ENCODE results near the gene PKP1. TPM values are rescaled to one million over a fixed set of nuclear protein-coding genes. Genes with fewer than 3 reads are reported as not detected.

PKP1 gene
- total RNA-seq, 2 donors from 2014 or later, result 2.3 TPM; not detected in 1

DNA sequence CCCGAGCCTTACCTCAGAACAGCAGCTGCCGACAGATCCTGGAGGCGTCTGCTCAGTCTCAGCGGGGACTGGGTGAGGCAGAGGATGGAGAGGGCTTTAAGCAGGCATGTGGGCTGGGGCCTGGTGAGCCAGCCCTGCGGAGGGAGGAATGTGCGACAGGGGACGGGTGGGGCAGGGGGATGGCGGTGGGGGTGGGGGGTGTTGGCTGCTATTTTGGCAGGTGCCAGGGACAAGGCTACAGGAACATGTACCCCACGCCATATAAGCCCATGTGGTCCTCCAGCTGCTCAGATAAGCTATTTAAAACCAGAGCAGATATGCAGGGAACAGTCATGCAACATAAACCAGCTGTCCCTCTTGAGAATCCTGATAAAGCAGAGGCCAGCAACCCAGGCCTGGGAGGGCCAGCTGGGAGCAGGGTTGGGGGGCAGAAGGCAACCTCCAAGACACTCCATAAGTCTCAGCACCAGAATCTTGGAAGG lies 94.3 kb downstream of the PKP1 start, which contains the start of gene TNNT2:
TNNT2 (minus strand) TSS at position 70 of the 482 bp plus-strand sequence. CDS start 4,426 bp downstream, outside the sequence.
- Histone ChIP-seq H3K27ac (peak within 1 kb of the TSS; percentile 89 to 92), H3K9me3 (no peaks in the 10 kb centered on the region), H3K27me3 (no peaks in the 10 kb centered on the region), H3K4me1 (peaks cover 0 to 37% of the 10 kb centered on the region in 2 donors), H3K36me3 (peaks cover 42% of the 10 kb centered on the region), H3K4me3 (peak within 1 kb of the TSS; percentile 55 to 85)
- peak; percentile 68 for DNase-seq (ENCODE audit: low spot score)
- TF ChIP-seq, protein P1, sequence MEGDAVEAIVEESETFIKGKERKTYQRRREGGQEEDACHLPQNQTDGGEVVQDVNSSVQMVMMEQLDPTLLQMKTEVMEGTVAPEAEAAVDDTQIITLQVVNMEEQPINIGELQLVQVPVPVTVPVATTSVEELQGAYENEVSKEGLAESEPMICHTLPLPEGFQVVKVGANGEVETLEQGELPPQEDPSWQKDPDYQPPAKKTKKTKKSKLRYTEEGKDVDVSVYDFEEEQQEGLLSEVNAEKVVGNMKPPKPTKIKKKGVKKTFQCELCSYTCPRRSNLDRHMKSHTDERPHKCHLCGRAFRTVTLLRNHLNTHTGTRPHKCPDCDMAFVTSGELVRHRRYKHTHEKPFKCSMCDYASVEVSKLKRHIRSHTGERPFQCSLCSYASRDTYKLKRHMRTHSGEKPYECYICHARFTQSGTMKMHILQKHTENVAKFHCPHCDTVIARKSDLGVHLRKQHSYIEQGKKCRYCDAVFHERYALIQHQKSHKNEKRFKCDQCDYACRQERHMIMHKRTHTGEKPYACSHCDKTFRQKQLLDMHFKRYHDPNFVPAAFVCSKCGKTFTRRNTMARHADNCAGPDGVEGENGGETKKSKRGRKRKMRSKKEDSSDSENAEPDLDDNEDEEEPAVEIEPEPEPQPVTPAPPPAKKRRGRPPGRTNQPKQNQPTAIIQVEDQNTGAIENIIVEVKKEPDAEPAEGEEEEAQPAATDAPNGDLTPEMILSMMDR (IDR thresholded peaks at IDR 0.05), result no peak

GRCh38 chr1:201378804-201379203 lies 95.5 kb downstream of the PKP1 start:
- TF ChIP-seq, protein P1 (IDR thresholded peaks at IDR 0.05), result no peak
- Histone ChIP-seq H3K4me3 (no peak overlapping the region), H3K36me3 (peaks cover 31% of the 10 kb centered on the region), H3K27ac (peak overlapping the region; percentile 89 to 92), H3K9me3 (no peaks in the 10 kb centered on the region), H3K4me1 (peaks cover 0 to 44% of the 10 kb centered on the region in 2 donors), H3K27me3 (no peaks in the 10 kb centered on the region)
- no peak for DNase-seq (ENCODE audit: low spot score)

- peaks cover 0 to 53% of the 10 kb centered on the region in 2 donors for H3K4me1 ChIP-seq
- H3K27me3 ChIP-seq, result no peaks in the 10 kb centered on the region
- H3K4me3 ChIP-seq, result no peak overlapping the region
- TF ChIP-seq, protein P1 (IDR thresholded peaks at IDR 0.05), result no peak
- H3K9me3 ChIP-seq, result no peaks in the 10 kb centered on the region
- peak overlapping the region; percentile 89 to 92 for H3K27ac ChIP-seq
- no peak for DNase-seq (ENCODE audit: low spot score)
- H3K36me3 ChIP-seq, result peaks cover 22% of the 10 kb centered on the region
Observed at GRCh38 chr1:201379733-201380242, 96.5 kb downstream of the PKP1 start.

DNA sequence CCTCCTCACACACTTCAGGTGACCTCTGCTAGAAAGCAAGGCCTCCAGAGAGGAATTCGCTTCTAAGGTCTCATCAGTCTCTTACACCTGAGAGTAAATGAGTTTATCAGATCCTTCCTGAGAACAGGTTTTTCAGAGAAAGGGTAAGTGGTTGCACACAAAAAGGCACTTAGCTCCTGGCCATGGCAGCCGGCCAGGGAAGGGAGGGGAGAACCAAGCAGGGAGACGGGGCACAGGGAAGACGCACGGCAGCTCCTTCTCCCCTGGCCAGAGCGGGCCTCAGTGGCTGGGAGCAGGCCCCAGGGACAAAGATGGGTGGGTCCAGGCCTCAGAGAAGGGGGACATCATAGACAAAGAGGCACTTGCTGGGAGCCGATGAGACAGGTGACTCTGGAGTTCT lies 97.8 kb downstream of the PKP1 start:
- Histone ChIP-seq H3K4me1 (peaks cover 0 to 57% of the 10 kb centered on the region in 2 donors), H3K9me3 (no peaks in the 10 kb centered on the region), H3K36me3 (peaks cover 10% of the 10 kb centered on the region), H3K27ac (peak overlapping the region; percentile 89 to 92), H3K4me3 (no peak overlapping the region), H3K27me3 (no peaks in the 10 kb centered on the region)
- no peak for DNase-seq (ENCODE audit: low spot score)
- TF ChIP-seq, protein P1 (IDR thresholded peaks at IDR 0.05), result no peak

Other genes starting within 250 kb of the PKP1 start
- gene CACNA1S, start 171.1 kb upstream of the PKP1 start, total RNA-seq, result not detected
- not detected for gene ASCL5, start 156.3 kb upstream of the PKP1 start, total RNA-seq
- gene TMEM9, start 129.0 kb upstream of the PKP1 start, total RNA-seq, result 10 to 100 TPM; 41.8 to 63.4 TPM
- gene IGFN1, start 92.7 kb upstream of the PKP1 start, total RNA-seq, result not detected
- over 10,000 TPM in 1 of 2 donors, 1,000 to 10,000 TPM in 1; 4,112 to 12,321 TPM for gene TNNT2, start 94.2 kb downstream of the PKP1 start, total RNA-seq
- 1 to 10 TPM; 1.4 to 8.8 TPM for gene LAD1, start 115.8 kb downstream of the PKP1 start, total RNA-seq
- 100 to 1,000 TPM in 1 of 2 donors, 10 to 100 TPM in 1; 17.5 to 177 TPM for gene TNNI1, start 138.2 kb downstream of the PKP1 start, total RNA-seq
- 10 to 100 TPM; 29.5 to 31.9 TPM for gene PHLDA3, start 185.7 kb downstream of the PKP1 start, total RNA-seq
- gene CSRP1, start 223.6 kb downstream of the PKP1 start, total RNA-seq, result 100 to 1,000 TPM; 138 to 719 TPM